IgD-negative memory B cell (primary cell): ENCODE data around the gene SLC38A3. TPM values are rescaled to one million over a fixed set of nuclear protein-coding genes. Genes with fewer than 3 reads are reported as not detected.

ENCODE experiments used
- H3K27ac Mint-ChIP-seq, 3 donors: one replicate each; pipeline ENCODE4 v1.8.0; 2020 to 2022; ENCODE audit warnings: mild to moderate bottlenecking in 3 of 3, mixed read lengths in 3 of 3, moderate library complexity in 1 of 3
- H3K27me3 Mint-ChIP-seq: one replicate; pipeline ENCODE4 v1.8.0; 2021; ENCODE audit warnings: mixed read lengths
- H3K36me3 Mint-ChIP-seq: one replicate; pipeline ENCODE4 v1.8.0; 2020; ENCODE audit warnings: mild to moderate bottlenecking, mixed read lengths
- H3K4me1 Mint-ChIP-seq, 3 donors: one replicate each; pipeline ENCODE4 v1.8.0; 2020 to 2022; ENCODE audit warnings: mixed read lengths in 3 of 3, mild to moderate bottlenecking in 1 of 3
- H3K4me3 Mint-ChIP-seq, 4 donors: one replicate each; pipeline ENCODE4 v1.8.0; 2020 to 2022; ENCODE audit warnings: mild to moderate bottlenecking in 4 of 4, mixed read lengths in 4 of 4, moderate library complexity in 3 of 4
- H3K9me3 Mint-ChIP-seq, 3 donors: one replicate each; pipeline ENCODE4 v1.8.0; 2020 to 2021; ENCODE audit warnings: mixed read lengths in 3 of 3, mild to moderate bottlenecking in 1 of 3
- polyA plus RNA-seq: library from polyadenylated mRNA; unstranded; fragments of 300-500 nt; fragmentation: Illumina TruSeq; gene quantifications from one replicate; pipeline ENCODE4 v1.2.3, GENCODE V29; 2021

SLC38A3 gene
- polyA plus RNA-seq, 1 donor from 2014 or later: not detected

GRCh38 chr3:50270422-50271224 is 65.6 kb downstream of the SLC38A3 start:
- no peak overlapping the region for H3K4me3 Mint-ChIP-seq

More at GRCh38 chr3:50270422-50271224, 65.6 kb downstream of the SLC38A3 start:
- Mint-ChIP-seq H3K27me3 (peaks cover 23% of the 10 kb centered on the region), H3K9me3 (no peaks in the 10 kb centered on the region), H3K4me1 (peaks cover 12 to 16% (median 13%) of the 10 kb centered on the region in 3 donors), H3K27ac (no peak overlapping the region), H3K36me3 (no peaks in the 10 kb centered on the region)

Other genes starting within 250 kb of the SLC38A3 start
- gene RBM5, start 116.4 kb upstream of the SLC38A3 start, polyA plus RNA-seq: 47.4 TPM
- gene SEMA3F, start 49.9 kb upstream of the SLC38A3 start, polyA plus RNA-seq: not detected
- gene GNAT1, start 13.7 kb upstream of the SLC38A3 start, polyA plus RNA-seq: not detected
- 689 TPM for gene GNAI2, start 30.9 kb downstream of the SLC38A3 start, polyA plus RNA-seq
- gene SEMA3B, start 63.9 kb downstream of the SLC38A3 start, polyA plus RNA-seq: not detected
- 0.30 TPM for gene LSMEM2, start 73.8 kb downstream of the SLC38A3 start, polyA plus RNA-seq
- 58.6 TPM for gene IFRD2, start 87.2 kb downstream of the SLC38A3 start, polyA plus RNA-seq
- gene HYAL3, start 94.1 kb downstream of the SLC38A3 start, polyA plus RNA-seq: 5.3 TPM
- gene NAA80, start 94.1 kb downstream of the SLC38A3 start, polyA plus RNA-seq: 20.5 TPM
- 0.14 TPM for gene HYAL1, start 98.3 kb downstream of the SLC38A3 start, polyA plus RNA-seq
- 7.3 TPM for gene HYAL2, start 117.5 kb downstream of the SLC38A3 start, polyA plus RNA-seq
- gene TUSC2, start 123.0 kb downstream of the SLC38A3 start, polyA plus RNA-seq: 51.4 TPM
- 155 TPM for gene RASSF1, start 135.6 kb downstream of the SLC38A3 start, polyA plus RNA-seq
- not detected for gene ZMYND10, start 140.5 kb downstream of the SLC38A3 start, polyA plus RNA-seq
- gene NPRL2, start 145.5 kb downstream of the SLC38A3 start, polyA plus RNA-seq: 30.4 TPM
- gene CYB561D2, start 145.6 kb downstream of the SLC38A3 start, polyA plus RNA-seq: 63.3 TPM
- 33.9 TPM for gene TMEM115, start 154.2 kb downstream of the SLC38A3 start, polyA plus RNA-seq